Kidney (tissue), 14 donors: Measurements from ENCODE around the gene LCN1. TPM values are rescaled to one million over a fixed set of nuclear protein-coding genes. Genes with fewer than 3 reads are reported as not detected.

Experiments used
- DNase-seq, 5 donors: peaks; one replicate each; pipeline ENCODE4 v3.0.0-alpha.2; 2013 to 2020
- FAIRE-seq: peaks from 2 replicates; lab custom pipeline; 2012; peaks lifted over from hg19 to GRCh38; lab: Jason Lieb, UNC
- H3K27ac ChIP-seq, 2 donors: one replicate each; pipeline ENCODE4 v1.7.0; 2013; ENCODE audit warnings: low read depth in 2 of 2, low read length in 2 of 2, inconsistent platforms in 1 of 2
- H3K27me3 ChIP-seq: one replicate; pipeline ENCODE4 v1.7.1; 2013; ENCODE audit warnings: low read length, inconsistent platforms; ENCODE audit not compliant: control insufficient read depth, insufficient read depth
- H3K36me3 ChIP-seq, 3 donors: one replicate each; pipeline versions ENCODE4 v1.7.0 to v1.7.1; 2013; ENCODE audit warnings: low read length in 3 of 3, control low read depth in 1 of 3, inconsistent platforms in 1 of 3; ENCODE audit not compliant: insufficient read depth in 3 of 3, control insufficient read depth in 2 of 3
- H3K4me1 ChIP-seq, 3 donors: one replicate each; pipeline versions ENCODE4 v1.7.0 to v1.7.1; 2013; ENCODE audit warnings: low read length in 3 of 3, inconsistent platforms in 1 of 3, low read depth in 1 of 3; ENCODE audit not compliant: control insufficient read depth in 2 of 3, insufficient read depth in 2 of 3
- H3K4me3 ChIP-seq, 3 donors: one replicate each; pipeline versions ENCODE4 v1.7.0 to v1.8.1; 2013; ENCODE audit warnings: low read length in 3 of 3, control low read depth in 1 of 3, inconsistent platforms in 1 of 3
- H3K9ac ChIP-seq, 3 donors: one replicate each; pipeline versions ENCODE4 v1.7.0 to v1.7.1; 2013; ENCODE audit warnings: low read length in 3 of 3, control low read depth in 1 of 3, inconsistent platforms in 1 of 3
- H3K9me3 ChIP-seq, 3 donors: one replicate each; pipeline versions ENCODE4 v1.7.0 to v1.7.1; 2013; ENCODE audit warnings: low read length in 3 of 3, control low read depth in 1 of 3, inconsistent platforms in 1 of 3; ENCODE audit not compliant: control insufficient read depth in 2 of 3, insufficient read depth in 1 of 3
- CTCF ChIP-seq: IDR thresholded peaks from 3 replicates; pipeline ENCODE4 v1.5.1; 2012; ENCODE audit warnings: mild to moderate bottlenecking, moderate library complexity, borderline replicate concordance; ENCODE audit not compliant: insufficient read depth; ENCODE audit errors: extremely low read depth
- intact Hi-C: fragments of 100-400 bp; cut with DNase I; formaldehyde crosslinking; loops from one replicate; pipeline ENCODE4 v1.11.1; 2022
- polyA plus RNA-seq: library from polyadenylated mRNA; stranded (reverse); fragments of 350-450 nt; fragmentation: Illumina TruSeq; extraction: RNeasy Lipid Tissue Mini Kit (QIAGEN cat#74804); gene quantifications from one replicate; pipeline ENCODE4 v1.2.3, GENCODE V29; 2014; ENCODE audit warnings: low read depth, low replicate concordance; ENCODE audit not compliant: insufficient read depth
- total RNA-seq: library from RNA; stranded (reverse); fragmentation: NEBNext Ultra II Directional; extraction: Animal tissue kit (Norgen Biotek cat#: 25700); gene quantifications from one replicate; pipeline ENCODE4 v1.2.1, GENCODE V29; 2021
- donor health status: control.
- donor health status: control.
- donor health status: control.
- donor health status: control.
- donor health status: control.
- donor health status: DM: yes; HTN: yes; CAD: no.
- donor health status: Normal renal cell carcinoma (clear cell type).

LCN1 gene
- total and polyA plus RNA-seq, 2 donors from 2014 or later, result not detected

DNA sequence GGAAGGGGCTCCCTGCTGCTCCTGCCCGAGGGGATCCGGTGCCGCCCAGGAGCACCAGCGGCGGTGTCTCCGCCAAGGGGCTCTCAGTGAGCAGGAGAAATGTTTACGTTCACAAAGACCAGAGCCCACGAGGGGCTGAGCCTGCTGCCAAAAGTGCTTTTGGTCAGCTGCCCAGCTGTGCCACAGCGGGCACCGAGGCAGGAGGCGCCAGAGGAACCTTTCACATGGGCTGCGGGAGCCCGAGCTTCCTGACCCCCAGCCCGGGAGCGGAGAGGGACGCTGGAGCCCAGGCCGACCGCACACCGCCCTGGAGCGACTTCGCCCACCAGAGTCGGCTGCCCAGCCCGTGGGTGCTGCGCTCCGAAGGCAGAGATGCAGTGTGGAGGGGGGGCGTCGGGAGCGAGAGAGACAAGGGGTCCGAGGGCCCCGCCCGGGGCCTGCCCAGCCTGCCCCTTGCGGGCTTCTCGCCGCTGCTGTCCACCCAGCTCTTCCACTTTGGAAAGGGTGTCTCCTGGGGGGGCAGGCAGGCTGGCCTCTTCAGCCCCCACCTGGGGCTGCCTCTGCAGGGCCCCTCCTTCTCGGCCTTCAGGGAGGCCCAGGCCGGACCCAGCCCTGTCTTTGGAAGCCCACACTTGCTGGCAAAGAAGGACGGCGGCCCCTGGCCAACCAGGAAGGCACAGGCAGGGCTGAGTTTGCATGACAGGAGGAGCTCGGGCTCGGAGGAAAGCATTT is 33.8 kb upstream of the LCN1 start:
- Histone ChIP-seq H3K9ac (no peak overlapping the region), H3K4me1 (peaks cover 0 to 8% (median 0%) of the 10 kb centered on the region in 3 donors), H3K4me3 (no peak overlapping the region), H3K9me3 (no peaks in the 10 kb centered on the region), H3K27ac (no peak overlapping the region), H3K36me3 (peaks cover 0 to 16% (median 6%) of the 10 kb centered on the region in 3 donors), H3K27me3 (no peaks in the 10 kb centered on the region)
- no peak for TF ChIP-seq CTCF
- FAIRE-seq, result no peak
- intact Hi-C loops, result no loop called here
- peak in 1 of 5 donors; percentile 75 for DNase-seq

DNA sequence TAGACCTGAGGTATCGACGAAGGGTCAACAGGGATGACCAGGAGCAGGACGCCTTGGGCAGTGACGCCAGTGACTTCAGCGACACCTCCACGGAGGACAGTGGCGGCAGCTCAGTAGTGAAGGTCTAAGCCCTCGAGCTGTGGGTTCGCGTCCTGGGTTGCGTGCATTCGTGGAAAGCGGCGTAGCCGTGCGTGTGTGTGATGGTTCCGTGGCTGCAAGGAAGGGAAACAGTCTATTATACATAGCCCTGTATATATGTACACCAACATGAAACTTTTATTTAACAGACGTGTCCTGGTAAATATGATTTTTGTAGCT is 33.3 kb upstream of the LCN1 start:
- Histone ChIP-seq H3K9ac (no peak overlapping the region), H3K9me3 (no peaks in the 10 kb centered on the region), H3K27ac (no peak overlapping the region), H3K4me1 (peaks cover 0 to 8% (median 0%) of the 10 kb centered on the region in 3 donors), H3K27me3 (no peaks in the 10 kb centered on the region), H3K4me3 (no peak overlapping the region), H3K36me3 (peaks cover 0 to 16% (median 6%) of the 10 kb centered on the region in 3 donors)
- peak in 1 of 5 donors; percentile 60 for DNase-seq
- intact Hi-C loops, result no loop called here
- FAIRE-seq, result no peak
- no peak for TF ChIP-seq CTCF

GRCh38 chr9:135488527-135488926 is 32.7 kb upstream of the LCN1 start:
- no peak for FAIRE-seq

More at GRCh38 chr9:135488527-135488926, 32.7 kb upstream of the LCN1 start:
- Histone ChIP-seq H3K4me1 (peaks cover 0 to 8% (median 0%) of the 10 kb centered on the region in 3 donors), H3K27me3 (no peaks in the 10 kb centered on the region), H3K4me3 (no peak overlapping the region), H3K9ac (no peak overlapping the region), H3K36me3 (peaks cover 0 to 16% (median 6%) of the 10 kb centered on the region in 3 donors), H3K9me3 (no peaks in the 10 kb centered on the region), H3K27ac (no peak overlapping the region)
- no peak for TF ChIP-seq CTCF
- DNase-seq, result peak in 1 of 5 donors; percentile 45
- intact Hi-C loops, result no loop called here
